K562 (cell line): ENCODE data around the gene PSMB2. TPM values are rescaled to one million over a fixed set of nuclear protein-coding genes. Genes with fewer than 3 reads are reported as not detected.

ENCODE experiments used
- CBFA2T3 ChIP-seq: fragments of 450-650 bp; IDR thresholded peaks from 2 replicates; pipeline ENCODE4 v1.6.1; 2017
- NR3C1 ChIP-seq: sonication (generic); formaldehyde crosslinking; IDR thresholded peaks from 2 replicates; pipeline ENCODE4 v1.8.1; 2022; ENCODE audit warnings: missing genetic modification reagents
- RBM34 ChIP-seq: fragments of 200-400 bp; formaldehyde crosslinking; IDR thresholded peaks from 2 replicates; pipeline ENCODE4 v1.6.1; 2018; ENCODE audit warnings: low read length, borderline replicate concordance; ENCODE audit not compliant: insufficient read depth
- RREB1 ChIP-seq: fragments of 250-450 bp; sonication (Bioruptor Pico); IDR thresholded peaks from 2 replicates; pipeline ENCODE4 v1.4.0; 2020
- ZC3H8 ChIP-seq: fragments of 450-650 bp; IDR thresholded peaks from 2 replicates; pipeline ENCODE4 v1.6.1; 2017
- polyA plus RNA-seq, 8 experiments: library from polyadenylated mRNA; depleted of rRNA in 4 of 8; stranded (reverse) in 5 of 8; unstranded in 3 of 8; fragments of >200 nt; fragmentation: Nextera tagmentation in 2 of 8; fragmentation: Illumina TruSeq in 1 of 8; extraction: Ambion mirVana in 2 of 8; extraction: Trizol in 1 of 8; gene quantifications; 2 replicates each; pipeline versions ENCODE4 v1.2.1 to v1.2.3, GENCODE V29; 2011 to 2014; ENCODE audit warnings: inconsistent platforms in 1 of 8, missing spikeins in 1 of 8
- total RNA-seq, 7 experiments: library from RNA; depleted of rRNA in 6 of 7; stranded (reverse); fragments of >200 nt in 6 of 7; fragmentation: Illumina TruSeq in 2 of 7; extraction: Trizol in 2 of 7; gene quantifications; 2 replicates each; pipeline versions ENCODE4 v1.2.1 to v1.2.3, GENCODE V29; 2011 to 2021; ENCODE audit warnings: low replicate concordance in 1 of 7
- TF ChIP-seq, protein P1 (sequence below): sonication (generic); formaldehyde crosslinking; IDR thresholded peaks from 2 replicates; pipeline ENCODE4 v1.8.1; 2023; ENCODE audit warnings: missing genetic modification reagents, mild to moderate bottlenecking, borderline replicate concordance
- TF ChIP-seq, protein P2 (sequence below): sonication (generic); formaldehyde crosslinking; IDR thresholded peaks from 2 replicates; pipeline ENCODE4 v1.8.1; 2023; ENCODE audit warnings: mild to moderate bottlenecking, missing genetic modification reagents
- TF ChIP-seq, protein P3 (sequence below): fragments of 450-650 bp; formaldehyde crosslinking; IDR thresholded peaks from 2 replicates; pipeline ENCODE4 v1.4.0; 2020; ENCODE audit warnings: mild to moderate bottlenecking, moderate library complexity
- TF ChIP-seq, protein P4 (sequence below): sonication (generic); formaldehyde crosslinking; IDR thresholded peaks from 2 replicates; pipeline ENCODE4 v1.8.1; 2023; ENCODE audit warnings: mild to moderate bottlenecking, missing genetic modification reagents

PSMB2 gene
- total and polyA plus RNA-seq, 9 of the 15 experiments (the other 6 are each of a cell fraction or from before 2014, with no cell fraction given) = 71.7 to 543 (median 165) TPM

DNA sequence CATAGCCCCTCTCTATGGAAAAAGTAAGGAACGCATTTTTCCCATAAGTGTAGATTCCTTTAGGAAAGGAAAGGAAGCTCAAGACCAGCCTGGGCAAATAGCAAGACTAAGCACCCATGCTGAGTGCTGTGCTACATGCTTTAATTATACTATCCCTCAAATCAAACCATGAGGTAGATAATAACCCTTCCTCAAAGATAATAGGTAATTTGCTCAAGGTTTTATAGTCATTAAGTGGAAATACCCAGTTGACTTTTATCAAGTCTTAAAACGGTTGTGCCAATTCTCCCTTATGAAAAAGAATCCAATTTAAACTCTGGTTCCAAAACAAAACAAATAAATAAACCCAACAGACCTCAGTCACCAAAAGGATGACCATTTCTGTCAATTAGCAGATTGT lies 87.5 kb downstream of the PSMB2 start (continued):
- TF ChIP-seq, protein P1, sequence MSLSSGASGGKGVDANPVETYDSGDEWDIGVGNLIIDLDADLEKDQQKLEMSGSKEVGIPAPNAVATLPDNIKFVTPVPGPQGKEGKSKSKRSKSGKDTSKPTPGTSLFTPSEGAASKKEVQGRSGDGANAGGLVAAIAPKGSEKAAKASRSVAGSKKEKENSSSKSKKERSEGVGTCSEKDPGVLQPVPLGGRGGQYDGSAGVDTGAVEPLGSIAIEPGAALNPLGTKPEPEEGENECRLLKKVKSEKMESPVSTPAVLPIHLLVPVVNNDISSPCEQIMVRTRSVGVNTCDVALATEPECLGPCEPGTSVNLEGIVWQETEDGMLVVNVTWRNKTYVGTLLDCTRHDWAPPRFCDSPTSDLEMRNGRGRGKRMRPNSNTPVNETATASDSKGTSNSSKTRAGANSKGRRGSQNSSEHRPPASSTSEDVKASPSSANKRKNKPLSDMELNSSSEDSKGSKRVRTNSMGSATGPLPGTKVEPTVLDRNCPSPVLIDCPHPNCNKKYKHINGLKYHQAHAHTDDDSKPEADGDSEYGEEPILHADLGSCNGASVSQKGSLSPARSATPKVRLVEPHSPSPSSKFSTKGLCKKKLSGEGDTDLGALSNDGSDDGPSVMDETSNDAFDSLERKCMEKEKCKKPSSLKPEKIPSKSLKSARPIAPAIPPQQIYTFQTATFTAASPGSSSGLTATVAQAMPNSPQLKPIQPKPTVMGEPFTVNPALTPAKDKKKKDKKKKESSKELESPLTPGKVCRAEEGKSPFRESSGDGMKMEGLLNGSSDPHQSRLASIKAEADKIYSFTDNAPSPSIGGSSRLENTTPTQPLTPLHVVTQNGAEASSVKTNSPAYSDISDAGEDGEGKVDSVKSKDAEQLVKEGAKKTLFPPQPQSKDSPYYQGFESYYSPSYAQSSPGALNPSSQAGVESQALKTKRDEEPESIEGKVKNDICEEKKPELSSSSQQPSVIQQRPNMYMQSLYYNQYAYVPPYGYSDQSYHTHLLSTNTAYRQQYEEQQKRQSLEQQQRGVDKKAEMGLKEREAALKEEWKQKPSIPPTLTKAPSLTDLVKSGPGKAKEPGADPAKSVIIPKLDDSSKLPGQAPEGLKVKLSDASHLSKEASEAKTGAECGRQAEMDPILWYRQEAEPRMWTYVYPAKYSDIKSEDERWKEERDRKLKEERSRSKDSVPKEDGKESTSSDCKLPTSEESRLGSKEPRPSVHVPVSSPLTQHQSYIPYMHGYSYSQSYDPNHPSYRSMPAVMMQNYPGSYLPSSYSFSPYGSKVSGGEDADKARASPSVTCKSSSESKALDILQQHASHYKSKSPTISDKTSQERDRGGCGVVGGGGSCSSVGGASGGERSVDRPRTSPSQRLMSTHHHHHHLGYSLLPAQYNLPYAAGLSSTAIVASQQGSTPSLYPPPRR (CRISPR knock-in tag) = no peak
- TF ChIP-seq, protein P2, sequence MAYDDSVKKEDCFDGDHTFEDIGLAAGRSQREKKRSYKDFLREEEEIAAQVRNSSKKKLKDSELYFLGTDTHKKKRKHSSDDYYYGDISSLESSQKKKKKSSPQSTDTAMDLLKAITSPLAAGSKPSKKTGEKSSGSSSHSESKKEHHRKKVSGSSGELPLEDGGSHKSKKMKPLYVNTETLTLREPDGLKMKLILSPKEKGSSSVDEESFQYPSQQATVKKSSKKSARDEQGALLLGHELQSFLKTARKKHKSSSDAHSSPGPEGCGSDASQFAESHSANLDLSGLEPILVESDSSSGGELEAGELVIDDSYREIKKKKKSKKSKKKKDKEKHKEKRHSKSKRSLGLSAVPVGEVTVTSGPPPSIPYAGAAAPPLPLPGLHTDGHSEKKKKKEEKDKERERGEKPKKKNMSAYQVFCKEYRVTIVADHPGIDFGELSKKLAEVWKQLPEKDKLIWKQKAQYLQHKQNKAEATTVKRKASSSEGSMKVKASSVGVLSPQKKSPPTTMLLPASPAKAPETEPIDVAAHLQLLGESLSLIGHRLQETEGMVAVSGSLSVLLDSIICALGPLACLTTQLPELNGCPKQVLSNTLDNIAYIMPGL (CRISPR knock-in tag) = no peak
- TF ChIP-seq CBFA2T3 (no peak), NR3C1 (CRISPR knock-in tag) (no peak), ZC3H8 (no peak), RBM34 (no peak), RREB1 (no peak)
- TF ChIP-seq, protein P3, sequence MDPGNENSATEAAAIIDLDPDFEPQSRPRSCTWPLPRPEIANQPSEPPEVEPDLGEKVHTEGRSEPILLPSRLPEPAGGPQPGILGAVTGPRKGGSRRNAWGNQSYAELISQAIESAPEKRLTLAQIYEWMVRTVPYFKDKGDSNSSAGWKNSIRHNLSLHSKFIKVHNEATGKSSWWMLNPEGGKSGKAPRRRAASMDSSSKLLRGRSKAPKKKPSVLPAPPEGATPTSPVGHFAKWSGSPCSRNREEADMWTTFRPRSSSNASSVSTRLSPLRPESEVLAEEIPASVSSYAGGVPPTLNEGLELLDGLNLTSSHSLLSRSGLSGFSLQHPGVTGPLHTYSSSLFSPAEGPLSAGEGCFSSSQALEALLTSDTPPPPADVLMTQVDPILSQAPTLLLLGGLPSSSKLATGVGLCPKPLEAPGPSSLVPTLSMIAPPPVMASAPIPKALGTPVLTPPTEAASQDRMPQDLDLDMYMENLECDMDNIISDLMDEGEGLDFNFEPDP = no peak
- TF ChIP-seq, protein P4, sequence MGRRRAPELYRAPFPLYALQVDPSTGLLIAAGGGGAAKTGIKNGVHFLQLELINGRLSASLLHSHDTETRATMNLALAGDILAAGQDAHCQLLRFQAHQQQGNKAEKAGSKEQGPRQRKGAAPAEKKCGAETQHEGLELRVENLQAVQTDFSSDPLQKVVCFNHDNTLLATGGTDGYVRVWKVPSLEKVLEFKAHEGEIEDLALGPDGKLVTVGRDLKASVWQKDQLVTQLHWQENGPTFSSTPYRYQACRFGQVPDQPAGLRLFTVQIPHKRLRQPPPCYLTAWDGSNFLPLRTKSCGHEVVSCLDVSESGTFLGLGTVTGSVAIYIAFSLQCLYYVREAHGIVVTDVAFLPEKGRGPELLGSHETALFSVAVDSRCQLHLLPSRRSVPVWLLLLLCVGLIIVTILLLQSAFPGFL (CRISPR knock-in tag) = no peak
